SK-MEL-5 (cell line): Measurements from ENCODE around the gene RHOT1. TPM values are rescaled to one million over a fixed set of nuclear protein-coding genes. Genes with fewer than 3 reads are reported as not detected.
A peak's percentile ranks its signal among the peaks of the same experiment; 100 is the strongest.

Experiments used
- DNase-seq: peaks from one replicate; pipeline ENCODE4 v3.0.0-alpha.2; 2016; ENCODE audit warnings: low read depth, low spot score
- in situ Hi-C: cut with HindIII; loops from 2 replicates; pipeline ENCODE4 v1.10.0; 2016; ENCODE audit warnings: low sequenced_read_pairs, high pct_unique_total_duplicates, low pct_unique_long_range_greater_than_20kb
- total RNA-seq: library from RNA; depleted of rRNA; stranded (reverse); fragments of >200 nt; shearing (Covaris generic); gene quantifications from 2 replicates; pipeline ENCODE4 v1.2.3, GENCODE V29; 2014

Gene RHOT1
- total RNA-seq, 1 experiment from 2014 or later = 58.9 TPM

DNA sequence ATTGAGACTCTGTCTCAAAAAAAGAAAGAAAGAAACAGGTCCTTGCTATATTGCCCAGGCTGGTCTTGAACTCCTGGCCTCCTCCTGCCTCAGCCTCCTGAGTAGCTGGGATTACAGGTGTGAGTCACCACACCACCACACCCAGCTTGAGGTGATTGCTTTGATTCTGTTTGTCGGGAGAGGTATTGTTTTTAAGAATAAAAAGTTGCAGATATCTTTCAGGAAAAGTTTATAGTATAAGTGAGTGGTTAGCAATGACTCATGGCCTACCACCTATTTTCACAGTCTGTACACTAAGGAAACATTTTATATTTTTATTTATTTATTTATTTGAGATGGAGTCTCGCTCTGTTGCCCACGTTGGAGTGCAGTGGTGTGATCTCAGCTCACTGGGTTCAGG, 45.0 kb downstream of the RHOT1 start:
- no peak for DNase-seq
- in situ Hi-C loops = no loop called here

DNA sequence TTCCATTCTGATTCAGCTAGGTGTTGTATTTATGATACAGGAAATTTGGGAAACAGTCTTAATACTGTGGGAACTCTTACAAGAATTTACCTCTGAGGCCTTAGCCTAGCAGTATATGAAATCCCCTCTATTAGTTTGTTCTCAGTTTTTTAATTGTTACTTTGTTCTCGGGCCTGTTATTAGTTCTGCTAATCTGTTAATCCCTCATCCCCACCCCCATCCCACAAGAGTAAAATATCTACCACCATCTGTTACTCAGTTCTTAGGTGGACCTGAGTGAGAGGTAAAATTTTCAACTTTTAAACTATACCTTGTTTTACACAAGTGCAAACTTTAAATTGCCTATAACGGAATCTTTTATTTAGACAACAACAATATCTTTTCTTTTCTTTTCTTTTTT, 47.0 kb downstream of the RHOT1 start:
- in situ Hi-C loops = no loop called here
- DNase-seq = no peak

DNA sequence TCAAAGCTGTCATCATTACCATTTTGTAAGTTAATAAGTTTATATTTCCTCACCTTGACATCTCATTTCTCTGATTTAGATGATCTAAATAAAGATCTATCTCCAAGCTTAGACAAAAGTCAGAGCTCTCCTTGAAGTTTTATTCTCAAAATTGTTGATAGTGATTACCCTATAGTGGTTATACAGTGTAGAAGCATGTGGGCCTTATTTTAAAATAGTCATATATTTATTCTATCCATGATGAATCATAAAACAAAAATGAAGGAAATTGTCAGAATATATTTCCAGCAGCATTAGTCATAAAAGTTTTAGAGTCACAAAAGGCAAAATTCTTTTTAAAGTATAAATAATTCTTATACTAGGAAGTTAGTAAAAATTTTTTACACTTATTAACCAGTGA, 49.0 kb downstream of the RHOT1 start:
- DNase-seq = no peak

DNA sequence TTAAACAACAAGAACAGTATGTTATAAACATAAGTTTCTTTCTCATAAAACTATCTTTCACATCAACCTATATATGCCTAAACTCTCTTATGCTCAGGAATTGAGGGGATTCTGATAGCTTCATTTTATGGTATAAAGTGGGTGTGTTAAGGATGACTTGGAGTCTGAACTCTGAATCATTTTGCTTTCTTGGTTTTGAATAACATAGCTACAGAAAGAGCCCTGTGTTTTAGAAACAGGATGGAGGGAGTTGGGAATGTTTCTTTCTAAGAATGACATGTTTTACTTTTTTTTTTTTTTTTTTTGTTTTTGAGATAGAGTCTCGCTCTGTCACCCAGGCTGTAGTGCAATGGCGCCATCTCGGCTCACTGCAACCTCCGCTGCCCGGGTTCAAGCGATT, 50.1 kb downstream of the RHOT1 start:
- in situ Hi-C loops = no loop called here
- no peak for DNase-seq

More for the DNA sequence above, 49.0 kb downstream of the RHOT1 start:
- in situ Hi-C loops = no loop called here

DNA sequence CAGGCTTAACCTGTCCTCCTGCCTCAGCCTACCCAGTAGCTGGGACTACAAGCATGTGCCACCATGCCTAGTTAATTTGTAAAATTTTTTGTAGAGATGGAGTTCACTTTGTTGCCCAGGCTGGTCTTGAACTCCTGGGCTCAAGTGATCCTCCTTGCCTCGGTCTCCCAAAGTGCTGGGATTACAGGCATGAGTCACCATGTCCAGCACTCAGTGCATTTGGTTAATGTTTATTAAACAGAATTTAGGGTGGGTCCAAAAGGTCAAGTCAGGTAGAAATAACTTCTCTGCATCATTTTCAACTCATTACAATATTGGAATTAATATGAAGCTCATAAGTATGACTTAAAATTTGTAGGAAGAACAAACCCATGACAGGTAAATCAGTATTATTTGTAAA, 55.7 kb downstream of the RHOT1 start:
- in situ Hi-C loops = no loop called here
- no peak for DNase-seq

DNA sequence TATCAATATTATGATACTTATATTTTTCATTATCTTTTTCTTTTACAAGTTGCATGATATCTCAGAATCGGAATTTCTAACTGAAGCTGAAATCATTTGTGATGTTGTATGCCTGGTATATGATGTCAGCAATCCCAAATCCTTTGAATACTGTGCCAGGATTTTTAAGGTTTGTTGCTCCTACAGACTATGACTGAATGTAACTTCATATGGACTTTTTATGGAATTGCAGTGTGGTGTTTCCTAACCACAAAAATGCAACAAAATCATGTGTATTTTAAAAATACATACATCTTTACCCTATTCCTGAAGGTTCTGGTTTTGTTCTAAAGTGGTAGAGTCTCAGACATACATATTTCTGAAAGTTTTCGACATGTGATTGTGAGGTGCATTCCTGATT, 64.6 kb downstream of the RHOT1 start:
- no peak for DNase-seq
- in situ Hi-C loops = no loop called here

DNA sequence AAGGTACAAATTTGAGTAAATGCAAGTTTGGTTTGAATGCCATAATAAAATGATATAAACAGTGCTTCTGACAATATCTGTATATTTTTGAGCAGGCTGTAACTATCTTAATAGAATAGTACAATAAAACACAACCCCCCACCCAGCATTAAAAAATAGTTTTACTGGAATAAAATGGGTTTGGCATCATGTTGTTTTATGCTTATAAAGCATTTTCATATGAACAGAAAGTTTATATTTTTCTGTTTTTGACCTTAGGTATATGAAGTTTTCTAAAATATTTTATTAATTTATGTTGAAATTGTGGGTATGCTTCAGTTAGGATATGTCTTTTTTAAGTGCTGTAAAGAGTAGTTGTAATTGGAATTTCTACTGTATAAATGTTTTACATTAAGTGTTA, 66.1 kb downstream of the RHOT1 start:
- DNase-seq = no peak
- in situ Hi-C loops = no loop called here

DNA sequence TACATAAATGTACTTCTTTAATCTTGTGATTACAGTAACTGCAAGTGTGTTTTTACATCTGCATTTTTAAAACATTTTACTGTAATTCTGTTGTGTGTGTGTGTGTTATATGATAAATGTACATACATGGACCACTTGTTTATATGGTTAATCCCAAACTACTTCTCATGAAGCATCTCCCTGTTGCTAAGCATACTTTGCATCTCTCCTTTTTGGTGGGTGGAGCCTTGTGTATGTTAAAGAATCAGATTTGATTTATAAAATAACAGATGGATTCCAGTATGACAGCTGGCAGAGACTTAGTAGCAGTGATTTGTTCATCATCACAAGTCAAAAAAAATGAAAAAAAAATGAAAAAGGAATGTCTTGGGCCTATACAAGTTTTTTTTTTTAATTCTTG, 67.3 kb downstream of the RHOT1 start:
- in situ Hi-C loops = no loop called here
- DNase-seq = no peak

DNA sequence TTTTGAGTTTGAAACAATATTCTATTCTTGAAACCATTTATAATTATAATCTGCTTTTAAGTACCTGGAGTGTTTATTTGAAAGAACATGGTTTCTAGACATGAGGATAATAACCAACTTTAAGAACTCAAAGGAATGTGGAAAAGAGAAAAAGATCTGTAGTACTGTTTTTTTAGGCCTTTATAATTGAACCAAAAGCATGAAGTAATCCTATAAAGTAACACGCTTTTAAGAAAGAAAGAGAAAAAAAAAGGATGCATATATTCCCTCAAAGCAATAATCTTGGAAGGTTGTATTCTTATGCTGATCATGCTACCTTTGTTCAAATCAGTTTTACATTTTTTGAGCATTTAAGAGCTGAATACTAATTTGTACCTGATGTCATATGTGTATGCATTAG, 69.4 kb downstream of the RHOT1 start:
- in situ Hi-C loops = no loop called here
- no peak for DNase-seq

DNA sequence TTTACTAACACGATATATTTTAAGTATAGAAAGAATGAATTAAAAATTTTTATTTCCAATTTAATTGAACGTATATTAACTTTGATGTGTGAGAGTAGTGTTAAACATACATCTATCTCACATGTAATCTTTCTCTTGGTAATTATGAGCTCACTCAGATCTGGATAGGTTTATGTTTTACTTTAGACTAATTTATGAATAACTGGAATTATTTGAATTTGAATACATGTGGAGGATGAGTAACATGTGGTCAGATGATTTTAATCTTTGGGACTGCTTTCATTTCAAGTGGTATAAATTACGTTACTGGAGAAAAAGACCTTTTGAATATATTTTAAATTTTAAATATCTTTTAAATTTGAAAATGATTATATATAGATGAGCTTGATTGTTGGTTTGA, 73.4 kb downstream of the RHOT1 start:
- DNase-seq = no peak
- in situ Hi-C loops = no loop called here

DNA sequence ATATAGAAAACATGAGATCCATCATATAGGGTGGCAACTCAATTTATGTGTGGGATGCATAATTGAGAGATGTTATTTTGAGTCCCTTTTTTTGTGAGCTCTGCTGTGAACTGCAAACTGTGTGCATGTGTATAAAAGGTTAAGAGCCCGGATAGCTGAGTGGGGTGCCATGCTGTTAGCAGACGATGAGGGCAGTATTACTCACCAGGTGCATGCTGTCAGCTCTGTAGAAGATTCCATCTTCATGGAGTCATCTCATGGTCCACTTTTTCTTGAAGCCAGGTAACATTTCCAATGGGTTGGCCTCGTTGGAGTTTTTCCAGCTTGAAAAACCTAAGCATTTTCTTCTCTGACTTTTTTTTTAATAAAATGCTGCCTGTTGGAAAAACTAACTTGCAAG, 80.3 kb downstream of the RHOT1 start:
- in situ Hi-C loops = no loop called here
- DNase-seq = no peak

DNA sequence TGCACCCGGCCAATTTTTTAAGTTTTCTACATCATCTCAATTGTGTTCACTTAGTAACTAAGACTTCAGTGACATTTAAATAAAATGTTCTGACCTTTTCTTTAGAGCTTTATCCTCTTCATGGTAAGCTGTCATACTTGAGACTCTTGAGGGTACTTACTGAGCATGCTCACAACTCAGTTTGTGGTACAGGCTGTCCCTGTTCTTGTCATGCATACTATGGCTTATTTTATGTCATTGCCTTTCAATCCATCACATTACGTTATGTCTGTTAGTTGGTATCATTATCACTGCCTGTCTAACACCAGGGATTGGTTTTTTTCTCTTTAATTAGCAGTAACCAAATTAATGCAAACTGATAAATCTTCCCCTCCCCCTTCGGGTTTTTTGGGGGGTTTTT, 81.4 kb downstream of the RHOT1 start:
- in situ Hi-C loops = no loop called here
- DNase-seq = no peak

DNA sequence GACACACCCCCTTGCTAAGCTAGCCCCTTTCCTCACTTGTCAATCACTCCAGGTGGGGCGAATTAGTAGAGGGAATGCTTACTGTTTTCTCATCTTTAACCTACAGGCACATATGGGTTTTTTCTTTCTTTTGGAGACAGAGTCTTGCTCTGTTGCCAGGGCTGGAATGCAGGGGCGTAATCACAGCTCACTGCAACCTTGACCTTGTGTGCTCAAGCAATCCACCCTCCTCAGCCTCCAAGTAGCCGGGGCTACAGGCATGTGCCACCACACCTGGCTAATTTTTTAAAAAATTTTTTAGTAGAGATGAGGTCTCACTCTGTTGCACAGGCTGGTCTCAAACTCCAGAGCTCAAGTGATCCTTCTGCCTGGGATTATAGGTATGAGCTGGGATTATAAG, 84.6 kb downstream of the RHOT1 start:
- in situ Hi-C loops = no loop called here
- DNase-seq = no peak

DNA sequence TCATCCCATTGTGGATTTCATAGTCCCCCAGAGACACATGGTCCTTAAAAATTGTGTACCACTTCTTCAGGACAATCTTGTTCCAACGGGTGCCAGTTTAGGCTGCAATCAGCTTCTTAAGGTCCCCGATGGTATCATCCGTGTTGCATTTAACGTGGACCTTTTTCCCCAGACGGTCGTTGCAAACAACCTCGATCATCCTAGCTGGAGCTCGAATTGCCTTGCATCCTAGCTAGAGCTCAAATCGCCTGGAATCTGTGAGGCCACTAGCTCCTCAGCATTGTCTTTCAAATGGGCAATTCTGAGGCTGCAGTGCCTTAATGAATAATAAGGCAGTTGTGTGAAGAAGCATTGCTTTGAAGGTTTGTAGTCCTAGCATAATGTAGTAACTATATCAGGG, 85.6 kb downstream of the RHOT1 start:
- in situ Hi-C loops = no loop called here
- no peak for DNase-seq

DNA sequence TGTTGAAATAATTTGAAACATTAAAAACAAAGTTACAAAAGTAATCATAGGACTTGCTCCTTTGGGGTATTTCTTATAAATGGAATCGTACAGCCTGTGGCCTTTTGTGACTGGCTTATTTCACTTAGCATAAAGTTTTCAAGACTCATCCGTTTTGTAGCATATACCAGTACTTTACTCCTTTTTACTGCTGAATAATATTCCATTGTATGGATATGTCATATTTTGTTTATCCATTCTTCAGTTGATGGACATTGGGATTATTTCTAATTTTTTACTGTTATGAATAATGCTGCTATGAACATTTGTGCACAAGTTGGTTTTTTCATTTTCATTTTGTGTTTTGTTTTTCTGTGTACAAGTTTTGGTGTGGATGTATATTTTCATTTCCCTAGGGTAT, 93.3 kb downstream of the RHOT1 start:
- no peak for DNase-seq
- in situ Hi-C loops = no loop called here

DNA sequence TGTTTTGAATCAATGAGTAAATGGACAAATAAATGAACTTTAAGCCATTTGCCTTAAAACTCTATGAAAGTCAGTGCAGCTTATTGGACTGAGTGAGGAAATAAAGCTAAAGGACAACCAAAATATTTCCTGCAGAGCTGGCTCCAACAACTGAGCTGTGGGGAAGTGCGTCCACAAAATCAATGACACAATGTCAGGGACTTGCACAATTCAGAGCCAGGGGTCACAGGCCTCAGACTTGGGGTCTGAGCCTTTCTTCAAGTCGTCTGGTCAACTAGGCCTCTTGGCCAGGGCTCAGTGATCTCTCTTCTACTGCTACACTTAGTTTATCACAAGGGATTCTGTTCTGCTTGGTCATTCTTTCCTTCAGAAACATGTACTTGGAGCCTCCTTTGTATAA, 97.2 kb downstream of the RHOT1 start:
- no peak for DNase-seq
- in situ Hi-C loops = no loop called here

DNA sequence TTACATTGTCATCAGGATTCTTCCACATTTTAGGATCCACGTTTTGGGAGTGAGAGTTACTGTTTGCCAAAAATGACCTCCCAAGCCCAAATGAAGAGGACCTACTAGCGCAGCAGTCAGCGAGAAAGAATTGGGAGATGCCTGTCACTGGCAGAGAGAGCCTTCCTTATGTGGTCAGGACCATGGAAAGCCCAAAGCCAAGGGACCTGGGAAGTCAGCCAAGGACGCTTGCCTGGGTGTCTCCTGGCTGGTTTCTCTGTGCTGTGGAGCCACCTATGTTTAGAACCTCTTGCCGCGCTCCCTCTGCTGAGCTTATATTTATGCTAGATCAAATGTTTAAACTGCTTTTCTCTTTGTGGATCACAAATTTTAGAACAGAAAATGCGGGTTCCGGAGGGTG, 98.4 kb downstream of the RHOT1 start:
- DNase-seq = peak; percentile 8
- in situ Hi-C loops = no loop called here

DNA sequence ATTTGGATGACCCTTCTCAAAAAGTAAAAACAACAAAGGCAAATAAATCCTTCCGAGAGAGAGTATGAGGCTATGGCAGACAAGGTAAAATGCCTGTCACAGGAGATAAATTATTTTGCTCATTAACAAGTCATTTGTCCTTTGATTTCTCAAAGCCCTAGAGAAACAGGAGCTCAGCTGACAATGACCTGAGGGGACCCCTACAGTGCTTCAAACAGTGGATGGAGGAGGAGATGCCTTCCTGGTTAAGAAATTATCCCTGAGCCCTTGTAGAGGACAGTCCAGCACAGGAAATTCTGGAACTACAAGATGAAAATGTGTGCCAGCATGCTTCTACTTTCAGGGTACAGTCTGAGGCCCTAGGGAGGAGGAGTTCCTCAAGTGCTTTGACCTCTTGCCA, 99.3 kb downstream of the RHOT1 start:
- in situ Hi-C loops = no loop called here
- DNase-seq = no peak

DNA sequence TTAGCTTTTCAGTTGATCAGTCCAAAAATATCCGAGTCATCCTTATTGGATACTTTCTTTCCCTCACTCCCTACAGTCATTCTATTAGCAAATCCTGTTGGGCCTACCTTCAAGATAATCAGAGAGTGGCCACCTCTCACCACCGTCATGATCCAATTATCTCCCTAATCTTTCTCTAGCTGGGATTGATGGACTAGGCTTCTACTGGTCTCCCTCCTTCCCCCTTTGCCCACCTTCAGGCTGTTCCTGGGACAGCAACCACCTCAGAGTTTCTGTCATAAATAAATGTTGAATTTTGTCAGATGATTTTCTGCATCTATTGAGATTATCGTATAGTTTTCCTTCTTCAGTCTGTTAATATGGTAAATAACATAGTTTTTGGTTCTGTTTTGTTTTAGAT, 107.2 kb downstream of the RHOT1 start:
- no peak for DNase-seq
- in situ Hi-C loops = no loop called here

DNA sequence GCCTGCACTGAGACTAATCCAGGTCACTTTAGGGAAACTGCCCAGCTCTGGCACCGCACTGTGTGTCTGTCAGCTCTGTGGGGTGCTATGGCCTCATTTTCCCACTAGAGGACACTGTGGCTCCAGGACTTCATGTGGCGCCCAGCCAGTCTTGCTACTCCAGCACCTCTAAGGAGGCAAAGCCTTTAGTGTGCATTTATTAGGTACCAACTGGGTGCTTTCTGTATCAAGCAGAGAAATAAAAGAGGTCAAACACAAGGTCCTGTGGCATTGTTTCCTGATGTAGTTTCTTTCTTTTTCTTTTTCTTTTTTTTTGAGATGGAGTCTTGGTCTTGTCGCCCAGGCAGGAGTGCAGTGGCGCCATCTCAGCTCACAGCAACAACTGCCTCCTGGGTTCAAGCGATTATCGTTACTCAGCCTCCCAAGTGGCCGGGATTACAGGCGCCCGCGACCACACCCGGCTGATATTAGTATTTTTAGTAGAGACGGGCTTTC, 110.9 kb downstream of the RHOT1 start:
- in situ Hi-C loops = no loop called here
- DNase-seq = peak; percentile 88
